ENCODE results near the gene PTH2. TPM values are rescaled to one million over a fixed set of nuclear protein-coding genes. Genes with fewer than 3 reads are reported as not detected.

Gene PTH2
- total RNA-seq, 1 donor from 2014 or later: not detected

DNA sequence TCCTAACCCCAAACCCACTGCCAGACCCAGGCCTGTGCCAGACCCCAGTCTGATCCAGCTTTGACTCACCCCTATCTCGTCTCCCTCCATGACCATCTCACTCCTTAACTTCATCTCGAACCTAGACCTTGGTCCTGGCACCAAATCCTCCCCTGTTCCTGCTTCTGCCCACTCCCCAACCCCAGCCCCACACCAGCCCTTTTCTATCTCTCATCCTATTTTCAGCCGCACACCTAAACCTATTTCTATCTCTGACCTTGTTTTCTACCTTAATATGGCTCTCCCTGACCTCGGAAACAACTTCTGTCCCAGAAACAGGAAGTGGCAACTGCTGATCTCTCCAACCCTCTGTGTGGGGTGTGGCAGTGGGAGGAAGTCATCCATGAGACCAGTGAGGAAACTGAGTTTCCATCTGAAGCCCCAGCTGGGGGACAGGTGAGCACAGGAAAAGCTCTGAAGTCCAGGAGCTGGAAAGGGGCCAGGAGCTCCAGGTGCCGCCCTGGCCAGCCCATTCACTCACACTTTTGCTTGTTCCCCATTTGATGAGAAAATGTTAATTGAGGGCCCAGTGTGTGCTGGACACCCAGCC is 13.7 kb downstream of the PTH2 start:
- DNase-seq: no peak

DNA sequence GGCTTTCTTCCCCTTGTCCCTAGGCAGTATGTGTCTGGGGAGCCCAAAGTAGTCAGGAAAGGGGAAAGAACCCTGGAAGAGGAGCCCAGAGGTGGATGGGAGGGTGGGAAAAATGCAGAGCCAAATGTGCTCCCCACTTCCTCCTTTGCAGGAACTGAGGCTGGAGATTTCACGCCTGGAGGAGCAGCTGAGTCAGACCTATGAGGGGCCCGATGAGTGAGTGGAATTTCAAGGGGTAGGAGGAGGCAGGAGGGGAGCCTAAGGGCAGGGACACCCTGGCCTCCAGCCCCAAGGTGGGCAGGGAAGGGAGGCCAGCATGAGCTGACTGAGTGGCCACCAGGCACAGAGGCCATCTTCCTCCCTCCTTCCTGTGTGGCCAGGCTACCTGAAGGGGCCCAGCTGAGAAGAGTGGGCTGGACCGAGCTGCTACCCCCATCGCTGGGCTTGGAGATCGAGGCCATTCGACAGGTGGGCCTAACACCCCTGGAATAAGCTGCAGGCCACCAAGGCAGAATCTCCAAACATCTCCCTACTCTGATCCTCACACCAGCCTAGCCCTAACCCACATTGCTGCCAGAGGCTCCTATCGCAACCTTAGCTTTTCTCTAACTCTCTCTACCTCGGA is 14.3 kb downstream of the PTH2 start:
- no peak for DNase-seq

DNA sequence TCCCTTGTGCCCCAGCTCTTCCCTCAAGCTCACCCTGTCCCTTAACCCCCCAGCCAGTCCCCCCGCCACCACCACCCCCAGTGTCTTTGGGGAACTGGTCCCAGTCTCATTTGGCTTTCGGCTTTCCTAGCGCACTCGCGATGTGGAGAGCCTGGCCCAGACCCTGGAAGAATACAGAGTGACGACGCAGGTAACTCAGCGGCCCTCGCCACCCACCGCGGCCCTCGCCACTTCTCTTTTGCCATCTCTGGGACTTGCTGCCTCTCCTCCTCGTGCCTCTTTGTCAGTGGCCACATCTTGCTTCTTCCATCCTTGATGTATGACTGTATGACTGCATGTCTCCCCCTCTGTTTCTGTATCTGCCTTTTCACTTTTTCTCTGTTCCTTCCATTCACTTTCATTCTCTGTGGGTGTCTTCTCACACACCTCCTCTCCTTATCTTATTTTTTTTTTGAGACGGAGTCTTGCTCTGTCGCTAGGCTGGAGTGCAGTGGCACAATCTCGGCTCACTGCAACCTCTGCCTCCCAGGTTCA is 15.7 kb downstream of the PTH2 start:
- no peak for DNase-seq

DNA sequence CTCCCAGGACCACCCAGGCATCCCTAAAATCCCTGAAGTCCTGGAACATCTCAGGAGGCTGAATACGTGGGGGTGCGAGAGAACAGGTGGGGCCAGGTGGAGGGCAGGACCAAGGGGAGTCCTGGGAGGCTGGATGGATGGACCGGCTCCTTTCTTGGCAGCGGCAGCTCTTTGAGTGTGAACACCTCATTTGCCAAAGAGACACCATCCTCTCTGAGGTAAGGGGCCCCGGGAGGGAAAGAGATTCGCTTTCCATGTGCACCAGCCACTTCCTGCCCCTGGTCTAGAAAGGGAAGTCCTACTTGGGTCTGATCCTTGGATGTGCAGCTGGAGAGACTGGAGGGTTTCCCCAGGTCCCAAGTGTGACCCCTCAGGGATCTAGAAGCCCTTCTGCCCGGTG is 16.2 kb downstream of the PTH2 start:
- no peak for DNase-seq

DNA sequence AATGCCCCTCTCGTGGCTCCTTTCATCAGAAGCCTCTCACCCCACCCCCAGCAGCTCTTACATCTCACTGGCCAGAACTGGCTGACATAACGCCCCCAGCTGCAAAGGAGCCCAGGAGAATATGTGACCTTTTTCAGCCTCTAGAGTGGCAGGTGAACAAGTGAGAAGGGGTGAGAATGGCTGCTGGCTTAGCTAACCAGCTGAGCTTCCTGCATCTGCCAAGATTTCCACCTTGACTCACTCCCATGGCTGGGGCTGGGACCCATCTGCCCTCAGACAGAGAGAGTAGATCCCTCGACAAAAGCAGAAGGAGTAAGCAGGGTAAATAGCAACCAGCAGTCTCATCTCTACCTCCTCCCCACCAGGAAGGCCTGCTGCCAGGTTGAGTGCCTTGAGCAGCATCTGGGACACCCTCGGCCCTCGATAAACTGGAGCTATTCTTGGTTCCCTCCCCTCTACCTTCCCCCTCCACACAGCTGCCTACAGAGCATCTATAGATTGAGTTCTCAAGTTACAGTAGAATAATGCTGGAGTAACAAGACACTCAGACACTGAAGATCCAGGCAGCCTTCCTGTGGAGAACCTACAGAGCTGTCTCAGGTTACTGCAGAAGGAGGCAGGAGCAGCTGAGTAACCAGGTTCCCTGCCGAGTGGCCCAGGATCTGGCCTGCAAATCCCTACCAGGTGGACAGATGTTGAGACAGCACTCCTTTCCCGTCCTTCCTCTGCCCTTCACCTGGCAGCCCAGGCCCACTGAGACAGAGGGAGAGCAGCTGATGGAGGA is 19.6 kb downstream of the PTH2 start:
- no peak for DNase-seq

DNA sequence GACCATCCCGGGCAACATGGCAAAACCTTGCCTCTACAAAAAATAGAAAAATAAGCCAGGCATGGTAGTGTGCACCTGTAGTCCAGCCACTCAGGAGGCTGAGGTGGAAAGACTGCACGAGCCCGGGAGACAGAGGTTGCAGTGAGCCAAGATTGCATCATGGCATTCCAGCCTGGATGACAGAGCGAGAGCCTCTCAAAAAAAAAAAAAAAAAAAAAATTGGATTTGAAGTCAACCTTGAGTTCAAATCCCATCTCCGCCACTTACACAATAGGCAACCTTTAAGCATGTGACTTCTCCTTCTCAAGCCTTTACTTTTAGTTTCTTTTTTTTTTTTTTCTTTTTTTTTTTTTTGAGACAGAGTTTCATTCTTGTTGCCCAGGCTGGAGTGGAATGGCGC is 23.2 kb downstream of the PTH2 start:
- no peak for DNase-seq

DNA sequence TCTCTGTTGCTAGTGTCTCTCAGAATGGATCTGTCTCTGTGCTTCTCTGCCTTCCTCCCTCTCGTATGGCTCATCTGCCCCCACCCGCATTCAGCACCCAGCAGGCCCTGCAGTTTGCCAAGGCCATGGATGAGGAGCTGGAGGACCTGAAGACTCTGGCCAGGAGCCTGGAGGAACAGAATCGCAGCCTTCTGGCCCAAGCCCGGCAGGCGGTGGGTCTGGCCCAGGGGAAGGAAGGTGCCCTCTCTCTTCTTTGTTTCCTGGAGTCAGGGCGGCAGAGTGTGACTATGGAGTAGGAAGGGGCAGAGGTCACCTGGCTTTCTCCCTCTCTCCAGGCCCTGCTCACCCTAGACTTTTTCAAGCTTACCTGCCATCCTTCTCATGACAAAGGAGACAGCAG is 24.3 kb downstream of the PTH2 start:
- DNase-seq: no peak

DNA sequence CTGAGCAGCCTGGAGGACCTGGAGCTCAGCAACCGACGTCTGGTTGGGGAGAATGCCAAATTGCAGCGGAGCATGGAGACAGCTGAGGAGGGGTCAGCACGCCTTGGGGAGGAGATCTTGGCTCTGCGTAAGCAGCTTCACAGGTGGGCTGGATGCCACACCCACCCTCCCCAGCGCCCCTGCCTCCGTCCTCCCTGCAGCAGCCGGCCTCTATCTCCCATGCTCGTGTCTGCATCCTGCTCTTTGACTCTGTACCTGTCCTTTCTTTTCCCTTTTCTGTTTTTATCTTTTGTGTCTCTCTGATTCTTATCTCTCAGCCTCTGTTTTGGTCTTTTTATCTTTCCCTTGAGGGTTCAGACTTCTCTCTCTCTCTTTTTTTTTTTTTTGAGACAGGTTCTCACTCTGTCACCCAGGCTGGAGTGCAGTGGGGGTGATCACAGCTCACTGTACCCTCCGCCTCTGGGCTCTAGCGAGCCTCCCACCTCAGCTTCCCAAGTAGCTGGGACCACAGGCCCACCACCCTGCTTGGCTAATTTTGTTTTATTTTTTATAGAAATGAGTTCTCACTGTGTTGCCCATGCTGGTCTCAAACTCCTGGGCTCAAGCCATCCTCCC is 25.1 kb downstream of the PTH2 start:
- no peak for DNase-seq

DNA sequence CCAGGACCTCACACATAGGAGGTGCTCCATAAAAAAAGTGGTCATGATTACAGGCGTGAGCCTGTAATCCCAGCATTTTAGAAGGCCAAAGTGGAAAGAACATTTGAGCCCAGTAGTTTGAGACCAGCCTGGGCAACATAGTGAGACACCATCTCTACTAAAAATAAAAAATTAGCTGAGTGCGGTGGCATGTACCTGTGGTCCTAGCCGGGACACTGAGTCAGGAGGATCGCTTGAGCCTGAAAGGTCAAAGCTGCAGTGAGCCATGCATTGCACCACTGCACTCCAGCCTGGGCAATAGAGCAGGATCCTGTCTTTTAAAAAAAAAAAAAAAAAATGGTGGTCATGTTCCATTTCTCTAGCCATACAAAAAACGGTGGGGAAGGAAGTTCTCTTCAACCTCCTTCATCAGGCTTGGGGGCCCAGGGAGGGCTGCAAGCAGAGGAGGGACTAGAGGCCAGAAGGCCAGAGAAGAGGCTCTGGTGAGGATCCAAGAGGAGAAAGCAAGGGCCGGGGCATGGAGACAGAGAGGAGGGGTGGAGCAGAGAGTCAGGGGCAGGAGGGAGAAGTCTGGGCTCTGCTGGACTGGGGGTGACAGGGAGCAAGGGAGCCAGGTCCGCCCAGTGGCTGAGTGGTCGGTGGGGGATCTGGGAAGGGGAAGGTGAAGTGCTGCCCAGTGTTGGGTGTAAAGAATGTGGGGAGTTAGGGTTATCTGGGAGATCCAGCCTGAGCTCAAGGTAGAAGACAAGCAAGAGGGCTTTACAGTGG is 26.3 kb downstream of the PTH2 start:
- DNase-seq: no peak

DNA sequence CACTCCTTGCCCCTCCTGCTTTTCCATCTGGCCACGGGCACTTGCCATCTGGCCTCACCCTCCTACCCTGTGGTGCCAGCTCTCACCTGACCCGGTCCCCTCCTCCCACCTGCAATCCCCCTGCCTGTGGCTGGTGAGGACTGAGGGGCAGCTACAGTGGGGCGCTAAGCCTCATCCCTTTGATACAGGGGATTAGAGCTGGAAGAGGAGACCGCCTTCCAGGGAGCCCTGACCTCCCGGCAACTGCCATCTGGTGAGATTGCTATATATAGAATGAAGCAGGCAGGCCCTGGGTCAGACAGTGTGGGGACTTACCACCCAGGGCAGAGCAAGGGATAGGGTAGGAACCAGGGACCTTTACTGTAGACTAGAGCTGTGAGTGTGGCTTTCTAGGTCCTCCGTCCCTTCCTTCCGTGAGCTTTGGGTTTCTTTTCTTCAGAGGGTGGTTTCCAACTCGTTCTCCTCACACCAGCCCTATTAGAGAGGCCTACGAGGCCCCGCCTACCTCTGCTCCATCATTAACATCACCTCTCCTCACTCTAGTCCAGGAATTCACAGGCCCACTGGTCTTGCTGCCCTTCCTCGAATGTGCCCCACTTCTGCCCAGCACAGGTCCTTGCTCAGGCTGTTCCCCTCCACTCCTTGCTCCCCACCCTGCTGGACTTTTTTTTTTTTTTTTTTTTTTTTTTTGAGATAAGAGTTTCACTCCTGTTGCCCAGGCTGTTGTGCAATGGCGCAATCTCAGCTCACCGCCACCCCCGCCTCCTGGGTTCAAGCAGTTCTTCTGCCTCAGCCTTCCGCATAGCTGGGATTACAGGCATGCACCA is 27.4 kb downstream of the PTH2 start:
- no peak for DNase-seq

DNA sequence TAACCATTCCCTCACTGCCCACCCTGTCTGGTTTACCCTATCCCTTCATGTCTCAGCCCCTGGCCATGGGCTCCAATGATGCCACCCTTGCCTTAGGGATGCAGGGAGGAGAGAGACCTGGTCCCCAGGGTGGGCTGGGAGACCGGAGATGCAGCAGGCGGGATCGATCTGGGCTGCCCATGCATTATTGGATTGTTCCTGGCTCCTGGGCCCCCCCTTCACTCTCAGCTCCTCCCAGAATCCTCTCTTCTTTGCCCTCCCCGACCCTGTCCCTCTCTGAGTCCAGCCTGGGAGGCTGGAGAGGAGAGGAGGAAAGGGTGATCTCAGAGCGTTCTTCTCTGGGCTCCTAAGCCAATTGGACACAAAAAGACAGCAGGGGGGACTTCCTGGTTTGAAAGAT is 29.4 kb downstream of the PTH2 start:
- no peak for DNase-seq

DNA sequence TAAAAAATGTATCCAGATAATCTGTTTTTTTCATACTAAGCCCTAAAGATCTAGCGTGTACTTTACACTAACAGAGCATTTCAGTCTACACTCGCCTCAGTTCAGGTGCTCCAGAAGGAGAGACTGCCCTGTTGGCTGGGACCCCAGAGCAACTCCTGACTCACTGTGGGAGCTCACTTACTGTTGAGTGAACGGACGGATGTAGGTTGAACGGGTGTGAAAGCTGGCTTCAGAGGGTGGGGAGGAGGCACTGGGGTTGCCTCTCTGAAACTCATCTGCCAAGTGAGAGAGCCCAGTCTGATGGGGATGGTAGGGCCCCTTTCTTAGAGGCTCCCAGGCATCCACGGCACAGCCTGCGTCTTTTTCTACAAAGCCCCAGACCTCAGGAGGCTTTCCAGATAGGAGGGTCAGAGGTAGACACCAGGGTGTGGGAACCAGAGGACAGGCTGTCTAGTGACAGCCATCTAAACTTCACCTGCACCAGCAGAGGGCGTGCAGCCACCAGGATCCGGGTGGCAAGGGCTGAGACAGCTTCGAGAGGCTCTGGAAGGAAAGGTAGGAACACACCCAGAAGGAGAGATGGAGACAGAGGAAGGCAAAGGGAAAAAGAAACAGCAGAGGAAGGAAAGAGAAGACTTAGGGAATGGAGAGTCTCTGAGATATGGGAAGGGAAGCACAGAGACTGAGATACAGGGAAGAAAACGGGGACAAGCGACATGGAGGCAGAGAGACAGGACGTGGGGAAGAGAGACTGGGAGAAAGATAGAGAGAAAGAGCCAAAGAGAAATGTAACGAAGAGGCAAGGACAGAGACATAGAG is 31.5 kb downstream of the PTH2 start:
- DNase-seq: peak; percentile 57

DNA sequence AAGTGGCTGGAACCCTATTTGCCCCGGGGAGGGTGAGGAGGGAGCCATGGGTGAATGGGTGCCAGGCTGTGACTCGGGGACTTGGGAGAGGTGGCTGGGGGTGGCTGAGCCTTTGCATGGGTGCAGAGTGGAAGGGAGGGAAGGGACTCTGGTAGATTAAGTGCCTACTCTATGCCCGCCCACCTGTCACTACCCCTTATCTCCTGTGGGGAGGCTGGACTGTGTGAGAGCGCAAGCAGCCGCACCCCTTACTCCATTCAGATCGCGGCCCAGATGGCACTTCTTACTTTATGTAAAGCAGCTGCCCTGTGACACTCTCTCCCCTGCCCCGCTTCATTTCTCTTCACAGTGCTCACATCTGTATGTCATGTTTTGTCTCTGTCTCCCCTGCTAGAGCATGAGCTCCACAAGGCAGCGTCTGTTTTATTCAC is 32.3 kb downstream of the PTH2 start:
- DNase-seq: no peak

DNA sequence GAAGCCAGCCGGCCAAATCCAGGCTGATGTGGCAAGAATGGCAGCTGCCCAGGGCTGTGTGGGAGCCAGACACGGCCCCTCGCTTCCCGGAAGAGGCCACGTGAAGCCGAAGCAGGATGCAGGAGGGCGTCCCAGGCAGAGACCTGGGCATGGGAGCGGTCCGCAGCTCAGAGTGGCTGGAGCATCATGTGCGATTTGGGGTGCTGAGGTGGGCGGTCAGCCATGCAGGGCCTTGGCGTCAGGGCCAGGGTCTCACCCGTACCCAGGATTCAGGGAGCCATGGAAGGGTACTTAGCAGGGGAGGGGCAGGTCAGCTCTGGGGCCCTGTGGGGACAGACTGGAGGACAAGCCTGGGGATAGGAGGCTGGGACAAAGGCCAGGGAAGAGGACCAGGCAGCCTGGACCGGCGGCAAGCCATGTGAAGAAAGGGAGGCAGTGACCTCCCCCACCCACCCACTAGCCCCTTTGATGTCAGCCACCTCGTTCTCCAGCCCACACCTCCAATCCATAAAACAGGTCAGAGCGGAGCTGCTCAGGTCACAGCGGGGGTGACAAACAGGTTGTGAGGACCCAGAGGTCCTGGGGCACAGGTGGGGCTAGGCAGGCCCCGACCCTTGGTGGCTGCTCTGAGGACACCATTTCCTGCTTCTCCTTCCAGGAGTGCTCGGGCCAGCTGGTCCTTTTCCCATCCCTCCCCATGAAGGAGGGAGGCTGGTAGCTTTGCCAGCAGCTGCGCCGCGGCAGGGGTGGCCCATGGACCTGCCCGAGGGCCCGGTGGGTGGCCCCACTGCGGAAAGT is 32.9 kb downstream of the PTH2 start:
- DNase-seq: no peak

DNA sequence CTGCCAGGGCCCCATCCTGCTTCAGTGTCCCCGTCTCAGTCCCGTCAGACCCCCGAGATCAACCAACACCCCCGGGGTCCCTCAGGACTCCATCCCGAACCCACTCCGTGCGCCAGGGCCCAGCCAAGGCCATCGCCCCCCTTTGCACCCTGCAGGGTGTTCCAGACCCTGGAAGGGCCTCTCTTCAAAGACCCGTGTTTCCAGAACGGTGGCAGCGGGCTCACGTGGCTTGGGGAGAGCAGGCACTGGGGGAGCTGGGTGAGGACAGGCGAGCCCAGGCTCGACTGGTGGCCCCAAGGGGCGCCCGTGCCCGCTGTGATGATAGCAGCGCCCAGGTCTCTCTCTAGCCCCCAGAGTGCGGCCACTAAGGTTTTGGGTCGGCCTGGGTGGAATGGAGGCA is 33.8 kb downstream of the PTH2 start:
- no peak for DNase-seq

DNA sequence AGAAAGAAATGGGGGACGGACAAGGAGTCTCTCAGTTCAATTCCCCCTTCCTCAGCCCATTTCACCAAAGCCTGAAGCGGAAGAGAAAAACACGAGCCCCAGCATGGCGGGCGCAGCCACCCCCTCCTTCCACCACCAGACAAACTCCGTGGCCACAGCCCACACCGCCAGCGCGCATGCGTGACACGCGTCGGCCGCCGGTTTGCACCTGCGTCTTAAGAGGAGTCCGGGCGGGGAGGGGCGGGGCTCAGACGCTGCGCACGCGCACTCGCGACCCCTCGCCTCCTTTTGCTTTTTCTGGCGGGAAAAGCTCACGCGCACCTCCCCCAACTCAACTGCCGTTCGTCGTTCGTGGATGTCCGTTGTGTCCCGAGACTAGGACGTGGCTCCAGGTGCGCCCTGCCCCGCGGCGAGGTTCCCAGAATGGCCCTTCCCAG is 35.3 kb downstream of the PTH2 start, which contains the start of gene KASH5:
KASH5 (plus strand) TSS at position 314 of the 437 bp plus-strand sequence. CDS start 2,635 bp downstream, outside the sequence.
- DNase-seq: no peak

DNA sequence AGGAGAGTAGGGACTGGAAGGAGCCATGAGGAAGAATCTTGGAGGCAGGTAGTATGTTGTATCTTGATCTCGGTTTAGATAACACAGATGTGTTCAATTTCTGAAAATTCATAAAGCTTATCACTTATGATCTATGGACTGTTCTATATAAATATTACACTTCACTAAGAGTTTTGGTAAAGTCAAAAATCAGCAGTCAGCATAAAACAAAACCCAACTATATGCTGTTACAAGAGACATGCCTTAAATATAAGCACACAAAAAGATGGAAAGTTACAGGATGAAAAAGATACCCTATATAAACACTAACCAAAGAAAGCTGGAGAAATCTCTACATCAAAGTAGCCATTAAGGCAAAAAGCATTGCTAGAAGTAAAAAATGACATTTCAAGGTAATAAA is 39.6 kb downstream of the PTH2 start:
- no peak for DNase-seq

DNA sequence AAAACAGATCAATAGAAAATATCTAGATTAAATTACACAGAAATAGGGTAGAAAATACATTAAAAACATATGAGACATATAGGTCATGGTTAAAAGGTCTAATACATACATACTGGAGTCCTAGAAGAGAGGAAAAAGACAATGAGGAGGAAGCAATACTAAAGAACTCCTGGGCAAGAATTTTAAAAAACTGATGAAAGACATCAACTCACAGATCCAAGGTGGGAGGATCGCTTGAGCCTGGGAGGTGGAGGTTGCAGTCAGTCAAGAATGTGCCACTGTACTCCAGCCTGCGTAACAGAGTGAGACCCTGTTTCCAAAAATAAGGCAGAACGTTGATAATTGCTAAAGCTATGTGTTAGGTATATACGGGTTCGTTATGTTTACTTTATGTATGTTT is 40.6 kb downstream of the PTH2 start:
- no peak for DNase-seq

DNA sequence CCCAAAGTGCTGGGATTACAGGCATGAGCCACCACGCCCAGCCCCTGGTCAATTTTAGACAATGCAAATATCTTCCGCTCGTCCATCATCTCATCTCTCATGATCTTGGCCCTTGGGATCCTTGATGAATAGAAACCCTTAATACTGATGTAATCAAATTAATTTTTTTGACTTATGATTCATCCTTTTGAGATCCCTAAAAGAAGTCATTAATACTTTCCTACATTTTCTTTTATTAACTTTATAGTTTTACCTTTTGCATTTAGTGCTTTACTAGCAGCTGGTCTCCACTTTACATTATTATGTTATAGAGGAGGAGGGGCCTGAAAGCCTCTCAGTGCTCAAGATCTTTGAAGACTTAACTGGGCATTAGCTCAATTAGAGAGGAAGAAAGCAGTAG is 42.9 kb downstream of the PTH2 start:
- DNase-seq: no peak
